RCC 7860 (cell line): ENCODE results near the gene TLE3.

Experiments used
- DNase-seq: peaks from one replicate; pipeline ENCODE4 v3.0.0-alpha.2; 2015; ENCODE audit warnings: low spot score
- FAIRE-seq: peaks from 2 replicates; lab custom pipeline; 2012; peaks lifted over from hg19 to GRCh38; lab: Jason Lieb, UNC

TLE3 gene

GRCh38 chr15:70051948-70052633 lies 45.6 kb downstream of the TLE3 start:
- no peak for FAIRE-seq
- DNase-seq: no peak

- no peak for FAIRE-seq
- no peak for DNase-seq
Measured at GRCh38 chr15:70050970-70051369, 46.7 kb downstream of the TLE3 start.

- no peak for DNase-seq
- FAIRE-seq: no peak
Measured at GRCh38 chr15:70050441-70050840, 47.3 kb downstream of the TLE3 start.

GRCh38 chr15:70049701-70050301 lies 47.9 kb downstream of the TLE3 start:
- no peak for FAIRE-seq

GRCh38 chr15:70048578-70049514 lies 48.9 kb downstream of the TLE3 start:
- FAIRE-seq (no peak), DNase-seq (no peak)

More at GRCh38 chr15:70049701-70050301, 47.9 kb downstream of the TLE3 start:
- DNase-seq: no peak

GRCh38 chr15:70048198-70048565 lies 49.5 kb downstream of the TLE3 start:
- DNase-seq (no peak), FAIRE-seq (no peak)

- no peak for DNase-seq
- no peak for FAIRE-seq
Measured at GRCh38 chr15:70047386-70048197, 50.1 kb downstream of the TLE3 start.

- no peak for DNase-seq
- no peak for FAIRE-seq
Measured at GRCh38 chr15:70046679-70047369, 50.9 kb downstream of the TLE3 start.

GRCh38 chr15:70045045-70045444 lies 52.7 kb downstream of the TLE3 start:
- DNase-seq (no peak), FAIRE-seq (no peak)

GRCh38 chr15:70044168-70044567 lies 53.5 kb downstream of the TLE3 start:
- DNase-seq (no peak), FAIRE-seq (no peak)

GRCh38 chr15:70043590-70043989 lies 54.1 kb downstream of the TLE3 start:
- FAIRE-seq (no peak), DNase-seq (no peak)

GRCh38 chr15:70042553-70043214 lies 55.0 kb downstream of the TLE3 start:
- DNase-seq (no peak), FAIRE-seq (no peak)

GRCh38 chr15:70039917-70040316 lies 57.8 kb downstream of the TLE3 start:
- no peak for DNase-seq
- FAIRE-seq: no peak

- no peak for DNase-seq
- FAIRE-seq: no peak
Measured at GRCh38 chr15:70038730-70039392, 58.9 kb downstream of the TLE3 start.

GRCh38 chr15:70037292-70037640 lies 60.5 kb downstream of the TLE3 start:
- FAIRE-seq: no peak
- no peak for DNase-seq

GRCh38 chr15:70036585-70037291 lies 61.0 kb downstream of the TLE3 start:
- FAIRE-seq: no peak
- no peak for DNase-seq

- DNase-seq: no peak
- FAIRE-seq: no peak
Measured at GRCh38 chr15:70035719-70036077, 62.0 kb downstream of the TLE3 start.

GRCh38 chr15:70035051-70035718 lies 62.5 kb downstream of the TLE3 start:
- no peak for FAIRE-seq

More at GRCh38 chr15:70035051-70035718, 62.5 kb downstream of the TLE3 start:
- no peak for DNase-seq
